IMR-90 (cell line): ENCODE results near the gene ZC3H8. TPM values are rescaled to one million over a fixed set of nuclear protein-coding genes. Genes with fewer than 3 reads are reported as not detected.

Experiments used
- ATAC-seq: fragments of 200-7000 bp; cut with Tn5 transposase; 2 replicates; pipeline ENCODE4 v1.9.1; 2020; ENCODE audit warnings: low read depth, mild to moderate bottlenecking, moderate library complexity
- BruUV-seq: library from RNA; stranded (reverse); fragments of 400-500 nt; replicated peaks from 2 replicates; lab custom pipeline; 2021; lab: Mats Ljungman, UMichigan
- CTCF ChIA-PET: fragments of 300-600 bp; formaldehyde crosslinking; extraction: SDS; loops from one replicate; lab custom pipeline; 2021; ENCODE audit warnings: antibody characterized with exemption; lab: Yijun Ruan, JAX
- POLR2A ChIA-PET: fragments of 300-600 bp; sonication (Branson Sonifier 250); formaldehyde crosslinking; loops from one replicate; lab custom pipeline; 2022; ENCODE audit warnings: antibody characterized with exemption; ENCODE audit not compliant: unreplicated experiment; lab: Charles Lee
- DNase-seq: peaks from one replicate; pipeline ENCODE4 v3.0.0; 2013
- H2AFZ ChIP-seq: replicated peaks from 2 replicates; pipeline ENCODE3; 2013; ENCODE audit warnings: low read length, mild to moderate bottlenecking; ENCODE audit not compliant: poor library complexity
- H2AK5ac ChIP-seq: 2 replicates; pipeline ENCODE4 v1.6.1; 2013; ENCODE audit warnings: low read depth, low read length, inconsistent platforms
- H2AK9ac ChIP-seq: replicated peaks from 2 replicates; pipeline ENCODE3; 2013; ENCODE audit warnings: mild to moderate bottlenecking, low read depth, low read length, moderate library complexity; ENCODE audit not compliant: poor library complexity
- H2BK120ac ChIP-seq: 2 replicates; pipeline ENCODE4 v1.6.1; 2013; ENCODE audit warnings: low read depth, low read length, inconsistent platforms
- H2BK15ac ChIP-seq: 3 replicates; pipeline ENCODE4 v1.6.1; 2013; ENCODE audit warnings: low read depth, low read length, inconsistent platforms
- H2BK20ac ChIP-seq: 2 replicates; pipeline ENCODE4 v1.6.1; 2013; ENCODE audit warnings: low read depth, mild to moderate bottlenecking, inconsistent platforms, low read length, moderate library complexity
- H2BK5ac ChIP-seq: 2 replicates; pipeline ENCODE4 v1.6.1; 2013; ENCODE audit warnings: mild to moderate bottlenecking, low read depth, low read length, inconsistent platforms; ENCODE audit not compliant: poor library complexity, severe bottlenecking
- H3K14ac ChIP-seq: replicated peaks from 2 replicates; pipeline ENCODE4 v1.6.1; 2013; ENCODE audit warnings: low read depth, low read length, inconsistent platforms
- H3K18ac ChIP-seq: 2 replicates; pipeline ENCODE4 v1.6.1; 2013; ENCODE audit warnings: low read depth, low read length, control low read depth
- H3K23ac ChIP-seq: 2 replicates; pipeline ENCODE4 v1.6.1; 2013; ENCODE audit warnings: low read depth, low read length, inconsistent platforms
- H3K27ac ChIP-seq: 2 replicates; pipeline ENCODE4 v1.5.1; 2013; ENCODE audit warnings: mild to moderate bottlenecking, control low read depth, low read length; ENCODE audit not compliant: insufficient read depth
- H3K27me3 ChIP-seq: 2 replicates; pipeline ENCODE4 v1.6.1; 2013; ENCODE audit warnings: low read length; ENCODE audit not compliant: control insufficient read depth, insufficient read depth
- H3K36me3 ChIP-seq: 2 replicates; pipeline ENCODE4 v1.6.1; 2013; ENCODE audit warnings: low read length, mixed read lengths; ENCODE audit not compliant: control insufficient read depth, insufficient read depth
- H3K4ac ChIP-seq: 2 replicates; pipeline ENCODE4 v1.6.1; 2013; ENCODE audit warnings: low read depth, low read length, inconsistent platforms
- H3K4me1 ChIP-seq: 2 replicates; pipeline ENCODE4 v1.6.1; 2013; ENCODE audit warnings: low read length, mixed read lengths; ENCODE audit not compliant: control insufficient read depth, insufficient read depth
- H3K4me2 ChIP-seq: 2 replicates; pipeline ENCODE4 v1.6.1; 2013; ENCODE audit warnings: low read depth, mild to moderate bottlenecking, control low read depth, low read length, moderate library complexity
- H3K4me3 ChIP-seq: 2 replicates; pipeline ENCODE4 v1.5.1; 2013; ENCODE audit warnings: low read depth, mild to moderate bottlenecking, control low read depth, low read length, moderate library complexity; ENCODE audit not compliant: insufficient read depth
- H3K56ac ChIP-seq: 2 replicates; pipeline ENCODE4 v1.6.1; 2013; ENCODE audit warnings: low read length, inconsistent platforms; ENCODE audit not compliant: insufficient read depth; ENCODE audit errors: extremely low read depth
- H3K79me1 ChIP-seq, 2 experiments: 2 replicates each; pipeline ENCODE4 v1.6.1; 2013; ENCODE audit warnings: low read length in 2 of 2, inconsistent platforms in 1 of 2, low read depth in 1 of 2
- H3K9ac ChIP-seq: 2 replicates; pipeline ENCODE4 v1.6.1; 2013; ENCODE audit warnings: low read depth, low read length, control low read depth
- H3K9me1 ChIP-seq: 2 replicates; pipeline ENCODE4 v1.6.1; 2013; ENCODE audit warnings: low read length, inconsistent platforms; ENCODE audit not compliant: insufficient read depth
- H3K9me3 ChIP-seq: 2 replicates; pipeline ENCODE4 v1.6.1; 2013; ENCODE audit warnings: low read length; ENCODE audit not compliant: control insufficient read depth, insufficient read depth
- H4K20me1 ChIP-seq: 2 replicates; pipeline ENCODE4 v1.6.1; 2013; ENCODE audit warnings: low read length, inconsistent platforms; ENCODE audit not compliant: insufficient read depth
- H4K5ac ChIP-seq: 2 replicates; pipeline ENCODE4 v1.6.1; 2013; ENCODE audit warnings: mild to moderate bottlenecking, low read depth, low read length, control low read depth
- H4K8ac ChIP-seq, 2 experiments: 2 replicates each; pipeline ENCODE4 v1.6.1; 2013; ENCODE audit warnings: low read depth in 2 of 2, low read length in 2 of 2, control low read depth in 1 of 2, inconsistent platforms in 1 of 2
- H4K91ac ChIP-seq: 2 replicates; pipeline ENCODE4 v1.6.1; 2013; ENCODE audit warnings: low read depth, low read length, inconsistent platforms; ENCODE audit not compliant: insufficient read depth
- BHLHE40 ChIP-seq: fragments of 150-350 bp; IDR thresholded peaks from 2 replicates; pipeline ENCODE4 v1.6.1; 2016; ENCODE audit warnings: mild to moderate bottlenecking, low read depth, low read length
- CEBPB ChIP-seq: IDR thresholded peaks from 2 replicates; pipeline ENCODE4 v1.6.1; 2012; ENCODE audit warnings: low read depth, low read length, improper control_type of control experiment
- CHD1 ChIP-seq: IDR thresholded peaks from 2 replicates; pipeline ENCODE4 v1.6.1; 2012; ENCODE audit warnings: low read depth, low read length, improper control_type of control experiment
- CTCF ChIP-seq: conservative IDR thresholded peaks from 2 replicates; pipeline ENCODE4 v1.5.1; 2012; ENCODE audit warnings: mild to moderate bottlenecking, low read depth, low read length, improper control_type of control experiment
- FOS ChIP-seq: fragments of 150-350 bp; IDR thresholded peaks from 2 replicates; pipeline ENCODE4 v1.6.1; 2016; ENCODE audit warnings: low read depth, low read length
- MAFK ChIP-seq: IDR thresholded peaks from 2 replicates; pipeline ENCODE4 v1.6.1; 2012; ENCODE audit warnings: low read depth, low read length, improper control_type of control experiment
- NFE2L2 ChIP-seq: fragments of 150-350 bp; IDR thresholded peaks from 2 replicates; pipeline ENCODE4 v1.6.1; 2016; ENCODE audit warnings: low read depth, mild to moderate bottlenecking, low read length
- POLR2A ChIP-seq: IDR thresholded peaks from 2 replicates; pipeline ENCODE4 v1.6.1; 2012; ENCODE audit warnings: mild to moderate bottlenecking, low read depth, low read length
- RAD21 ChIP-seq: IDR thresholded peaks from 2 replicates; pipeline ENCODE4 v1.6.1; 2012; ENCODE audit warnings: low read length, improper control_type of control experiment
- RCOR1 ChIP-seq: IDR thresholded peaks from 2 replicates; pipeline ENCODE4 v1.6.1; 2012; ENCODE audit warnings: mild to moderate bottlenecking, low read length, improper control_type of control experiment; ENCODE audit not compliant: insufficient replicate concordance
- RFX5 ChIP-seq: IDR thresholded peaks from 2 replicates; pipeline ENCODE4 v1.8.0; 2012; ENCODE audit warnings: low read depth, mild to moderate bottlenecking, low read length, moderate library complexity
- SMC3 ChIP-seq: fragments of 150-350 bp; IDR thresholded peaks from 2 replicates; pipeline ENCODE4 v1.6.1; 2016; ENCODE audit warnings: low read depth, mild to moderate bottlenecking, antibody characterized with exemption, low read length, moderate library complexity
- USF2 ChIP-seq: fragments of 150-350 bp; IDR thresholded peaks from 2 replicates; pipeline ENCODE4 v1.6.1; 2017; ENCODE audit warnings: mild to moderate bottlenecking, antibody characterized with exemption, low read length, low read depth
- dilution Hi-C: fragments of 300-500 bp; cut with HindIII; formaldehyde crosslinking; loops from one replicate; pipeline ENCODE4 v1.14.3; 2018; ENCODE audit warnings: low sequenced_read_pairs; ENCODE audit not compliant: unreplicated experiment
- in situ Hi-C: fragments of 300-500 bp; cut with MboI; formaldehyde crosslinking; loops from 3 replicates; pipeline ENCODE4 v1.14.3; 2019; ENCODE audit warnings: low sequenced_read_pairs, inconsistent platforms, mixed read lengths
- intact Hi-C: fragments of 100-400 bp; cut with micrococcal nuclease; formaldehyde crosslinking; loops from 2 replicates; pipeline ENCODE4 v1.10.0; 2022
- polyA plus RNA-seq, 3 experiments: library from polyadenylated mRNA; depleted of rRNA; stranded (reverse); fragments of >200 nt; gene quantifications; 2 replicates each; pipeline ENCODE4 v1.2.3, GENCODE V29; 2012; ENCODE audit warnings: low replicate concordance in 1 of 3
- total RNA-seq: library from RNA; depleted of rRNA; stranded (reverse); fragments of >200 nt; gene quantifications from 2 replicates; pipeline ENCODE4 v1.2.3, GENCODE V29; 2012

ZC3H8 gene
- total and polyA plus RNA-seq, 2 of the 4 experiments (the other 2 are of a cell fraction): 0.18 to 1.6 TPM

GRCh38 chr2:112229348-112229747 lies 25.5 kb downstream of the ZC3H8 start:
- Histone ChIP-seq H2BK5ac (no peak overlapping the region), H3K56ac (no peak overlapping the region), H3K36me3 (no peaks in the 10 kb centered on the region), H4K20me1 (no peaks in the 10 kb centered on the region), H4K91ac (no peak overlapping the region), H3K9me3 (no peaks in the 10 kb centered on the region), H3K27me3 (no peaks in the 10 kb centered on the region), H3K9ac (no peak overlapping the region), H2BK120ac (no peak overlapping the region), H3K9me1 (no peaks in the 10 kb centered on the region), H3K4ac (no peak overlapping the region), H2AK9ac (no peak overlapping the region), H3K14ac (no peak overlapping the region), H3K4me2 (no peak overlapping the region), H2AFZ (no peak overlapping the region), H2BK15ac (no peak overlapping the region), H3K27ac (no peak overlapping the region), H3K79me1 (no peaks in the 10 kb centered on the region), H3K18ac (no peak overlapping the region), H4K5ac (no peak overlapping the region), H2BK20ac (no peak overlapping the region), H3K4me3 (no peak overlapping the region), H3K4me1 (no peaks in the 10 kb centered on the region), H4K8ac (no peak overlapping the region), H3K23ac (no peak overlapping the region), H2AK5ac (no peak overlapping the region)
- no peak; the same call in 1 of the 2 replicates for ATAC-seq
- BruUV-seq: no TSS peak
- DNase-seq: no peak
- in situ Hi-C loops (no loop called here), dilution Hi-C loops (no loop called here), intact Hi-C loops (no loop called here)
- TF ChIP-seq RFX5 (no peak), RCOR1 (no peak), CTCF (no peak), SMC3 (no peak), MAFK (no peak), CHD1 (no peak), FOS (no peak), POLR2A (no peak), CEBPB (no peak), NFE2L2 (no peak), USF2 (no peak), RAD21 (no peak), BHLHE40 (no peak)
- ChIA-PET POLR2A (no interaction called here), CTCF (no interaction called here)
